ENCODE results near the gene VTN. TPM values are rescaled to one million over a fixed set of nuclear protein-coding genes. Genes with fewer than 3 reads are reported as not detected.
A peak's percentile ranks its signal among the peaks of the same experiment; 100 is the strongest.

The VTN gene
- total and polyA plus RNA-seq, 2 donors (not counting 3 experiments of a cell fraction or from before 2014, with no cell fraction given) = 1.1 TPM; not detected in 1

GRCh38 chr17:28372203-28372944 lies 2.3 kb upstream of the VTN start:
- POLR2A ChIA-PET = no interaction called here
- no peak overlapping the region for H3K27ac ChIP-seq (ENCODE audit: insufficient read depth, low read depth, low read length)

More at GRCh38 chr17:28372203-28372944, 2.3 kb upstream of the VTN start:
- Histone ChIP-seq H3K9me1 (replicated peaks; ENCODE audit: control insufficient read depth, extremely low read depth, insufficient read depth, low read length) (no peaks in the 10 kb centered on the region), H3K4me2 (ENCODE audit: insufficient read depth, low read length) (peak overlapping the region; percentile 80), H3K79me2 (ENCODE audit: control insufficient read depth, insufficient read depth, low read length) (no peaks in the 10 kb centered on the region), H3K9me3 (replicated peaks; ENCODE audit: control insufficient read depth, insufficient read depth, low read length) (no peaks in the 10 kb centered on the region), H3K4me3 (replicated peaks in 1 of 3; ENCODE audit: insufficient read depth in 1 of 3, low read depth in 1 of 3, low read length in 3 of 3) (peak overlapping the region in 2 of 3 experiments; percentile 35 to 52), H3K27me3 (ENCODE audit: control insufficient read depth in 2 of 2, insufficient read depth in 2 of 2, low read length in 2 of 2) (no peaks in the 10 kb centered on the region), H2AFZ (ENCODE audit: low read depth, low read length) (peak overlapping the region; percentile 45), H4K20me1 (replicated peaks; ENCODE audit: control insufficient read depth, extremely low read depth, insufficient read depth, low read length) (no peaks in the 10 kb centered on the region), H3K4me1 (ENCODE audit: control insufficient read depth, extremely low read depth, insufficient read depth, low read length) (peaks cover 13% of the 10 kb centered on the region), H3K9ac (replicated peaks; ENCODE audit: extremely low read depth, insufficient read depth, low read length) (no peak overlapping the region), H3K36me3 (ENCODE audit: control insufficient read depth in 2 of 2, extremely low read depth in 1 of 2, insufficient read depth in 2 of 2, low read length in 2 of 2) (no peaks in the 10 kb centered on the region)
- TF ChIP-seq MAX (IDR thresholded peaks at IDR 0.05; ENCODE audit: insufficient read depth, insufficient read length) = no peak
- no peak for TF ChIP-seq CTCF (IDR thresholded peaks at IDR 0.05; ENCODE audit: extremely low read depth in 1 of 2, insufficient read depth in 1 of 2, low read depth in 1 of 2, low read length in 2 of 2)
- no peak for TF ChIP-seq JUN (IDR thresholded peaks at IDR 0.05; ENCODE audit: borderline replicate concordance, insufficient read depth, insufficient read length, low read depth)
- TF ChIP-seq GATA2 (IDR thresholded peaks at IDR 0.05; ENCODE audit: insufficient read depth, insufficient read length, low read depth, low read length) = no peak
- TF ChIP-seq POLR2AphosphoS5 (IDR thresholded peaks at IDR 0.05; ENCODE audit: insufficient read depth, low read depth, low read length) = no peak
- no peak for TF ChIP-seq MYC (IDR thresholded peaks at IDR 0.05; ENCODE audit: low read depth, low read length)
- no peak for TF ChIP-seq FOS (IDR thresholded peaks at IDR 0.05; ENCODE audit: borderline replicate concordance, insufficient read depth, low read length)
- TF ChIP-seq EZH2 (IDR thresholded peaks at IDR 0.05; ENCODE audit: borderline replicate concordance, low read depth, low read length, severe bottlenecking) = no peak
- TF ChIP-seq POLR2A (IDR thresholded peaks at IDR 0.05; ENCODE audit: low read depth, low read length) = no peak
- BruUV-seq (replicated peaks) = no TSS peak
- dilution Hi-C loops (cut with MboI; ENCODE audit: extremely low pct_ligation_motif_present, low sequenced_read_pairs) (no loop called here), intact Hi-C loops (cut with micrococcal nuclease) (no loop called here)
- peak; percentile 42 for DNase-seq (ENCODE audit: low read depth, low spot score)
- CTCF ChIA-PET = interaction anchor here (6.7 kb wide), 1 partner anchor 44 kb away, joined by 36 read pairs; no protein-coding TSS in a partner anchor
- FAIRE-seq = no peak

Data from endothelial cell of umbilical vein (primary cell).